ENCODE measurements around the gene TMEM63C.

Gene TMEM63C

DNA sequence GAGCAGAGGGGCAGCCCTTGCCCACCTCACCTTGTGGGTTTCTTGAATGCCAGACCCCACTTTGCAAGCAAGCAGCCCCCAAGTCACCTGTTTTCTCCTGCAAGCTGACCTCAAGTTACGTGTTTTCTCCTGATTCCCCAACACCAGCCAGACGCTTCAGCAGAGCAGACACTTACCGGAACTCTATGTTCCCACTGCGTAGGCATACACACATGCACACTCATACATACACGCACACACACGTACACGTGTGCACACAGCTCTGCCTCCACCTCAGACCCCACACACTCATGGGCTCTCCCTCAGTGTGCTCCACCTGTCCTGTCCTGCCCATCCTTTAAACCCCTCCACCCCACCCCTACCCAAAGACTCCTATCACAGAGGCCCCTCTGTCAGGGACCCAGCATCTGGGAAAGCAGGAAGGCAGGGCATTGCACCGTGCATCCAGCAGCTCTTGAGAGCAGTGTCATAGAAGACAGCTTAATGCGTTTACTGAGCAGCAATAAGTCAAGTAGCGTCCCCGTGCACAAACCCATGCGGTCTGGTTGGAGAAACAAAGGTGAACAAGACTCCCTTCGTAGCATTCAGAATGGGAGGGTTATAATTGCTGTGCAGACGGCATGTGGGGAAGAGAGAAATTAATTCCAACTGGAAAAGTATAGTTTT, 44.4 kb downstream of the TMEM63C start:
- DNase-seq = no peak

DNA sequence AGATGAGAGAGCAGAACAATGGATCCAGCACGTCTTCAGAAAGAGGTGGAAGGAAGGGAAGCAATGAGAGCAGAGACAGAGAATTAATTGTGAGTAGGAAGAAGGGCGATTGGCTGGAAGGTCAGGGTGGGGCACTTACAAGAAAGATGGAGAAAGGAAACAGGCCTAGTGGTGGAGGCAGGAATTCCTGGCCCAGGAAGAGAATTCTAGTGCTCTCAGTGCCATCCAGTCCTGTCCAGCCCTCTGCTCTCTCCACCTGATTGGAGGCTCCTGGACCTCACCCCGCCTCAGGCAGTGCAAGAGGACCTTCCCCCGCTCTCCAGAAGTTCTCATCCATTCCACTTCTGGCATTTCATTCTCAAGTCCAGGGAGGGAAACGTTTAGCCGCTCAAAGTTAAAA, 46.5 kb downstream of the TMEM63C start:
- no peak for DNase-seq

DNA sequence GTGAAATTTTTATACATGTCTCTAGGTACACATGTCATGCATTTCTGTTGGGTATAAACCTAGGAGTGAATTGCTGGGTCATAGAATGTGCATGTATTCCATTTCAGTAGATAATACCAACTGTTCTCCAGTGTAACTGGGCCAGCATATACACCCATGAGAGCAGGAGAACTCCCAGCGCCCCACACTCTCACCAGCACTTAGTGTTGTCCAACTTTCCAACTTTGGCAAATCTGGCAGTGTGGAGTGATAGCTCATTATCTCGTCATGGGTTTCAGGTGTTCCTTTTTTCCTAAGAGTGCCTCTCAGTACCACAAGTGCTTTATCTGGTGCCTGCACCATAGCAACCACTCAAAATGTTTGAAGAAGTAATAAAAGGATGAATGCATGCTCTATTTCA, 49.3 kb downstream of the TMEM63C start:
- DNase-seq = no peak

DNA sequence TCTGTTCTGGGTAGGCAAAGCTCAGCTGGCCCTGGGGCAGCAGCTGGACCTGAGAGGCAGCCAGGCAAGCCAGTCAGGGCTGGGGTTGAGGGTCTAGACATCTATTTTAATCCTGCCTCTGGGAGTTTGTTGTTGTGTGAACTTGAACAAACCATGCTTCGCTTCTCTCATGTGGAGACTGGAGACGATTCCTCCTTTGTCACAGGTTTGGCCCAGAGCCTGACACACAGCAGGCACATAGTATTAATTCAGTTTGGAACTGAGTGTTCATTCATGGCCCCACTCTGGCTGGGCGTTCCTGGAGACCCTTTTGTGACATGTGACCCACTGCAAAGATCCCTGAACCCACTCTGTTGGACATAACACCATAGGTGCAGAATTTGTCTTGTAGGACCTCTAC, 50.1 kb downstream of the TMEM63C start:
- DNase-seq = no peak

DNA sequence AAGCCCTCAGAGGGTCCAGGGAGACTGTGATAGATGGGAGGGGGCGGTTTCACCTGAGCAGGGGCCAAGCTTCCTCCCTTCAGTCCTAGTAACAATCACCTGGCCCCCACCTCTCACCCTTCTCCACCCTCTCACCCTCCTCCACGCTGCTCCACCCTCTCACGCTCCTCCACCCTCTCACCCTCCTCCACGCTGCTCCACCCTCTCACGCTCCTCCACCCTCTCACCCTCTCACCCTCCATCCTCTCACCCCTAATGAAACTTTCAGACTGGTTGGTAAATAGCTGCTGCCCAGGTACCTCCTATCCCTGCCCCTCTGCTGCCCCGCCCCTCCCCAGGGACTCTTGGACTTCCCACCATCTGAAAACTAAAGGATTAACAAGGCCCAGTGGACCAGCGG, 55.2 kb downstream of the TMEM63C start:
- DNase-seq = no peak

DNA sequence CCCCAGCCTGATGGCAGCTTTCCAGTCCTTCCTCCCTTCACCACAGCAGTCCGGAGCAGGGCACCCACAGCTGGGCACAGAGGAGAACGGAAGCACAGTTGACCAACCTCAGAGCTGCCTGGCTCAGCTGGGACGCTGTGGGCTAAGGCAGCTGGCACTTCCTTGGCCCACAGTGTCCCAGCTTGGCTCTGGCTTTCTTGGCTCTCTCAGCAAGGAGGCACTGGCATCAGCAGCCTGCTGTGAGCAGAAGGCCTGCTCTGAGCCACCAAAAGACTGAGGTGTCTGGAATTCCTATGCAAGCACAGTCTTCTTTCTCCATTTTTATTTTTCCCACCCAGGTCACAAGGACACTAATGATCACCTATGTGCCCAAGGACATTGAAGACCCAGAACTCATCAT, 56.8 kb downstream of the TMEM63C start:
- no peak for DNase-seq

DNA sequence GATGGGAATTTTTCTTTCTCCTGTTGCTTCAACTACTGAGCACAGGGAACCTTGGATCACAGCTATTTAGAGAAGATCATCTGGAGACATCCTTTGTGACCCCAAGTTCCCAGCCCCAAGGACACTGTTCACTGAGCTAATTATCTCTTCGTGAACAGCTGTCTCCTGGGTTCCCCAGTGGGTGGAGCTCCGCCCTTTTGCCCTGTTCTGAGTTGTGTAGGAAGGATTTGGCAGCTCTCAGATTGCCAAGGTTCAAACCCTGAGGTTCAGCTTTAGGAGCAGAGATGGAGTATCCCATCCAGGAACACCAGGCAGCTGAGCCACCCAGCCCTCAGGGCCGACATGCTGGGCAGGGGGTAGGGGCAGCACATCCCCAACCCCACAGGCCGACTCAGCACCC, 57.4 kb downstream of the TMEM63C start:
- peak; percentile 44 for DNase-seq

DNA sequence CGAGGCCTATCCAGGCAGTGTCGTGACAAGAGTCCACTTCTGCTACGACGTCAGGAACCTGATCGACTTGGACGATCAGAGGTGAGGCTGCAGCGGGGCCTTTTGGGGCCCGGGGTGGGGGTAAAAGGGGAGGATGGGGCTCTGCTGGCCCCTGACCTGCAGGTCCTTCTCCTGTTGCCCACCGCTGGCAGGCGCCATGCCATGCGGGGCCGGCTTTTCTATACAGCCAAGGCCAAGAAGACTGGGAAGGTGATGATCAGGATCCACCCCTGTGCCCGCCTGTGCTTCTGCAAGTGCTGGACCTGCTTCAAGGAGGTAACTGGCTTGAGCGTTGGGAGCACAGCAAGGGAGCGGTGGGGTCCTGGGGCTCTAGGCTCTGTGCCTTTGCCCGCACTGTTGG, 57.8 kb downstream of the TMEM63C start:
- DNase-seq = no peak

DNA sequence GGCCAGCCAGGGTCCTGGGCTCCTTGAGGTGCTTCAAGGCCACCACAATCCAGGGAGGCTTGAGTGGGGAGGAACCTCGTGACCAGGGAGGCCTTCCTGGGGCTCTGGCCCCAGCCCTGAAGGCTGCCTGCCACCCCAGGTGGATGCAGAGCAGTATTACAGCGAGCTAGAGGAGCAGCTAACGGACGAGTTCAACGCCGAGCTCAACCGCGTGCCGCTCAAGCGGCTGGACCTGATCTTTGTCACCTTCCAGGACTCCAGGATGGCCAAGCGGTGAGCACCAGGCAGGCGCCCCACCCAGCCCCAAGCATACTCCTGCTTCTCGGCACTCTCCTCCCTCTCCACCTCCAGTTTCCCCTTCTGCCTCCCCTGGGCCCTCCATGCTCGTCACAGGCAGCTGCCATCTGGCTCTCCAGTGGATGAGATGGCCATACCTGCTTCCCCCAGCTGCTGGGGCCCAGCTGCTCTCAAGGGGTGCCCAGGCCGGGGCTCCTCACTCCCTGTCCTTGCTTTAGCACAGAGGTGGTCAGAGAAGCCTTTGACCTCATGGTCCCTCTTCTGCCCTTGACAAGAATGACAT, 58.8 kb downstream of the TMEM63C start:
- no peak for DNase-seq

DNA sequence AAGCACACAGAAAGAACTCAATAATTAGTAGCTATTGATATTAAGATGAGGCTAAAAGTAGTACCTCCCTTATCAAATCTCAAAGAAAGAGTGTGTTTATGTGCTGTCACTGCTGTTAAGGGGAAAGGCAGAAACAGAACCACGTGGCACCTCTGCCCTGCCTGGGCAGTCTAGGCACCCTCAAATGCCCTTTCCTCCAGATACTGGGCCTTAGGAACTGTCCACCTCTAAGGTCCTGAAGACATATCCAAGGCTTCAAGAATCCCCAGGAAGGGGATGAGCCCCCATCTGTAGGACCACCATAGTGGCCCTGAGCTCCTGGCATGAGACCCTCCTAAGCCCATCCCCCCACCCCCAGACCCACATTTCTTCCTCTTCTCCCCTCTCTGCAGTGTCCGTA, 60.4 kb downstream of the TMEM63C start:
- peak; percentile 20 for DNase-seq

DNA sequence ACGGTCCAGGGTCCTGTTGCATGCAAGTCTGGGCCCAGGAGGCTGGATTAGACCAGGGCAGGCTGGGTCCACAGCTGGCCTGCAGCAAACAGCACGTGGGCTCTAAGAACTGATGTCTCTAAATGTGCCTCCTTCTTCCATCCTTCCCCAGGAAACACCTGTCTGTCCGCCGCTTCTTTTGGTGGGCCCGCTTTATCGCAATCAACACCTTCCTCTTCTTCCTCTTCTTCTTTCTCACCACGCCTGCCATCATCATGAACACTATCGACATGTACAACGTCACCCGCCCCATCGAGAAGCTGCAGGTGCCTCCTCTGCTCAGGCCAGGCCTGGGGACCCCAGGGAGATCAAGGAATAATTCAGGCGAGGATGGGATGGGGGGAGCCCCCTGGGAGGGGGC, 61.2 kb downstream of the TMEM63C start:
- no peak for DNase-seq

DNA sequence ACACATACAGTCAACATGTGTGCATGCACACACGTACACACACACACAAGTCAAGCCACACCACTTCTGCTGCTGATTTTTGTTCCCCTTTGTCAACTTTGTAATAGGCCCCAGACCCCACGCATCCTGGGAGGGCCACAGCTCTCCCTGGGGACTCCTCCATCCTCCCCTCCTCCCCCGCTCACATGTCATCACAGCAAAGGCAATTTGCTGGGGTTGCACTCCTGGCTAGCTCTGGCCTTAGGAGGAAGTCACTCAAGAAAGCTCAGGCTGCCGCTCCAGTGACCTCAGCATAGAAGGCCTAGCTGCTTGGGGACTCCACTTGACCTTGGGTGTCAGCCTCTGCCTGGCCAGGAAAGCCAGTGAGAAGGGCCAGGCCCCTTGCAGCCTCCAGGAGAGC, 62.3 kb downstream of the TMEM63C start:
- DNase-seq = no peak

DNA sequence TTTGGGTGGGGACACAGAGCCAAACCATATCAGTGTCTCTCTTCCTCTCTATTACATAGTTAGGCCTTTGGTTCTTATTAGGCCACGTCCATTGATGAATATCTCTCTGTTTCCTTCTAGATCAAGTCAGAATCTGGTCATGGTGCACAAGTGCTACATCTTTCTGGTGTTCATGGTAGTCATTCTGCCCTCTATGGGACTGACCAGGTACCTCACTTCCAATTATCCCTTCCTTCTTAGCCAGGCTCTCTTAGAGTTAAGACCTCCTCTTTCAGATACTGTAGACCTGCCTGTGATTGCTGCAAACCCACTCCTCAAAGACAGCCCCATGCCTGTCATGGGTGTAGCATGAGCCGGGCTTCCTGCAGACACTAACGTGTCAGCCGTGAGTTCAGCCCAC, 64.2 kb downstream of the TMEM63C start:
- DNase-seq = no peak

DNA sequence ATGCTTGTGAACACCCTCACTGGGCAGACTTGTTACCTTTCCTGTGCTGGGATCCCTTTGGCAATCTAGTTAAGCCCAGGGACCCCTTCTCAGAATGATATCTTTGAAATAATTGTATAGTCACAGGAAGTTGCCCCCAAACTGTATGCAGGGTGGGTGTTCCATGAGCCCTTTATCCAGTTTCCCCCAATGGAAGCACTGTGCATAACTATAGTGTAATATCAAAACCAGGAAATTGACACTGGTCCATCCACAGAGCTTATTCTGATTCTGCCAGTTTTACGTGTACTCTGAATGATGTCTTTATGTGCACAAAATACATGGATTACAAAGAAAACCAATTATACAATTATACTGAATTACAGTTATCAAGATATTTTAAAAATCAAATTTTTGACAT, 65.2 kb downstream of the TMEM63C start:
- DNase-seq = no peak

DNA sequence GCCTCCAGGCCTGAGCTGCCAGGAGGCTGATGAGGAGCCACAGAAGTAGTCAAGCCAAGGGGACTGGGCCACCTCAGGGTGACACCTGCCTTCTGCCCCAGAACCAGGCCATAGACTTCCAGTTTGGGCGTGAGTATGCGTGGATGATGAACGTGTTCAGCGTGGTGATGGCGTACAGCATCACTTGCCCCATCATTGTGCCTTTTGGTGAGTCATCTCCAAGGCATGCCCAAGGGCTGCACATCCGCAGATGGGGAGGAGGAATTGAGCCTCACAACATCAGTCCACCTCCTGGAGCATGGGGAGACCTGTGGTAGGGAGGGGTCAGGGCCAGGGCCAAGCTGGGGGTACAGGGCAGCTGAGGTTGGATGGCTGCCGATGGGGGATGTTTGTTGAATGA, 67.1 kb downstream of the TMEM63C start:
- no peak for DNase-seq

DNA sequence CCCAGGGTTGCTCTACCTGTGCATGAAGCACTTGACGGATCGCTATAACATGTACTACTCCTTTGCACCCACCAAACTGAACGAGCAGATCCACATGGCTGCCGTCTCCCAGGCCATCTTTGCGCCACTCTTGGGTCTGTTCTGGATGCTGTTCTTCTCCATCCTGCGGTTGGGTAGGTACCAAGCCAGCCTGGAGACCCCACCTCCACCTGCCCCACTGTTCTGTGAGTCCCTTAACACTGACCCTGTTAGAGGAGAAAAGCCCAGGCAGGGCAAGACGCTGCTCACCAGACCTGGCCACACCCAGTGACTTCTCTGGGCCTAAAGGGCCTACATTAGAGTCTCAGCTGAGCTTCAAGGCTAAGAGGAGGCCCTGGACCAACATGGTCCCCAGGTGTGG, 67.7 kb downstream of the TMEM63C start:
- DNase-seq = no peak

DNA sequence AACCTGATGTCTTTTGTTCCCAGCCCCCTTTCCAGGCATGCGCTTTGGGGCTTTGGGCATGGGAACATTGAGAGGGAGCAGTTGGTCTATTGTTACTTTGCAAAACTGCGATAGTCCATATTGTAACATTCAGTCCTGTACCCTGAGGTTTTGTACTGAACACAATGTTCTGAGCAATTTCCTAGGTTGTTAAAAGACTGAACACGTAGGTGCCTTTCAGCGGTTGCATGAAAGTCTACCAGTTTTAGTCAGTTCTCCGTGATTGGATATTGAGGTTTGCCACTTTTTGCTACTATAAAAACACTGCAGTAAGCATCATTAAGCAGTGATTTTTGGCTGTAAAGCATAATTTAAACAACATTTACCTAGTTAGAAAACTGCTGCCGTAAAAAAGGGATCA, 69.3 kb downstream of the TMEM63C start:
- DNase-seq = no peak

DNA sequence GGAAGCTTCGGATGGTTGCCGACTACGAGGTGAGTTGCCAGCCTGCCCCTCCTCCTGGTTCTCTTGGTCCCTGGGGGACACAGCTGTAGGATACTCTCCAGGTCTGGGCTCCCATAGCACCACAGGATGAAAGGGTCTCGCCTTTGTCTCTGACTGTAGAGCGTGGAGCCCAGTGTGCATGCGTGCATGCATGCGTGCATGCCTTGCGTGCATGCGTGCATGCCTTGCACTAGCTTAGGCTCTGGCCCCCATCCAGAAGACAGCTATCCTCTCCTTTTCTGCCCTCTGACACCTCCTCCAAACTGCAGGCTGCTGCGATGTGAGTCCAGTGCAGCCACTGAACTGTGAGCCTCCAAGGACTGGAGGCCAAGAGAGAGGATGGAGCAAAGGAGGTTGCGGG, 70.3 kb downstream of the TMEM63C start:
- no peak for DNase-seq

DNA sequence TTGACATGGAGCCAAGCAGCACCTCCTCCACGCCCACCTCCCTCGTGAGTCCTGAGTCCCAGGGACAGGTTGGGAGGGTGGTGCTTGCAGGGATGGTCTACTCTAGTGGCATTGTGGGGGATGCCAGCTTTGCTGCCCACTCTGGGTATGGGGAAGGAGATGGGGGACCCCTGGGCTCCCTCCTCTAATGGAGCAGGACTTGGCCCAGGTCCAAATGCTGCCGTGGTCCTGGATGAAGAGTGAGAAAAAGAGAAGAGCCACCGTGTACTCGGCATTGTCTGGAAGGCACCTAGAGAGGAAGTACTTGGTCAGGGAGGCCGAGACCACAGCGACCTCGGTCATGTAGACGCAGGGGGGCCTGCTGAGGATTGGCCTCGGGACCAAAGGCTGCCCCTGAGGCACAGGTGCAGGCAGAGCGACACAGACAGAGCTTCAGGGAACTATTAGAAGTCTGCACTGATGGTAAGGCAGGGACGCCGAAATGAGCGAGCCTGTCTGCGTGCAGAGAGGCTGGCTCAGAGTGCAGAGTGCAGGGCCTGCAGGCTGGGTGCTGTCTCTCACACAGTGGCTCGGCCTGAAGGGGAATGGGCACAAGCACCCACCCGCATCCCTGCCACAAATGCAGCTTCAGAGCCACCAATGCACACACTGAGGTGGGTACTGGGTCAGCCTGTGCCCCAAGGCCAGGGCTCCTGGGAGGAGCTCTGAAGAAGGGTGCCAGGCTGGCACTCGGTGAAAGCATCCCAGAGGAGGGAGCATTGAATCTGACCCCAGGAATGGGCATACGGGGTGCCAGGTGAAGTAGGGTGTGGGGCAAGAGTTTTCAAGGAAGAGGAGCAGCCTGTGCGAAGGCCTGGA, 72.0 kb downstream of the TMEM63C start:
- no peak for DNase-seq

DNA sequence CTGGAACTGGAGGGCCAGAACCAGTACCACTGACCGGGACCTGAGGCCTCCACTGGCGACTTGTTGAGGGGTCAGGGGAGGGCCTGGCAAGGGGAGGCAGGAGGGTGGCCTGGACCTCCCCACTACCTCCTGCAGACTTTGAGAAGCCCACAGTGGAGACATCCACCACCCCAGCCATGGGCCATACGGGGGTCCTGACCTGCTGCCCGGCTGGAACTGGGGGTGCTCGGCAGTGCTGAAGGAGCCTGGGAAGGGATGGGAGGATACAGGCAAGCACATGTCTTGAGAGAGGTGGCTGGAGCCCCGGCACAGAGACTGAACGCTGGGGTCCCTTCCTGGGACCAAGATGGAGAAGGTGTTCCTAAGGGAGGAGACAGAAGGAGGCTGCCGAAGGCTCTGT, 75.1 kb downstream of the TMEM63C start:
- no peak for DNase-seq

DNA sequence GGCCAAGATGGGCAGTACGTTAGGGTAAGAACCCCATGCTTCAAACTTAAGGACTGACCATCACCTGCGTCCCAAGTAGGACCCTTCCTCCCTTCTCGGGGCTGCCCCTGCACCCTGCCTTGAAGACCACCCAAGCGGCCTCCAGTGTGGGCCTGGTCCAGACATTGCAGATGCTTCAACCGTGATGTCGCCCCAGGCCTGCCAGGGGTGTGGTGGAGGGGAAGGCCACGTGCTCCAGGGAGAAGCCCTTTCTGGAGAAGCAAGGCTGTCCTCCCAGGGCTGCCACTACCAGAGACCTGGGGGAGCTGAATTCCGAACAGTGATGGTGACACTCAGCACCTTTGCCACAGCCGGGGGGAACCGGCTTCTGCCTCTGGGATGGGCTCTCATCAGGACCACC, 76.1 kb downstream of the TMEM63C start:
- no peak for DNase-seq

DNA sequence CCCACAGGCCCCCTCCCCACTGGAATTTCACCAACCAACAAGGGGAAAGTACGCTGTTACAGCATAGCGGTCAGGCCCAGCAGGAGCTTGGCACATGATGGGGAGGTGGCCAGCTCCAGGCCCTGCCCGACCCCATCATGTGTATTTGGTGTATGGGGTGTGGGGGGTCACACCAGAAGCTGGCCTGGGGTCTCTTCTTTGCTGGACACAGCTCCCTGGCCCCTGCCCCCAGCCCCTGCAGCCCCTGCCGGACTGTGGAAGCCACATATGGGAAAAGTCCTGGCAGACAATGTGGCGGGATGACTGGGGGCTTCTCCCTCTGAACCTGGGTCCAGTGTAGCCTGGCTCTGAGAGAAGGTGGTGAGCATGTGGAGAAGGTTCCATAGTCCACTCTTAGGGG, 77.0 kb downstream of the TMEM63C start:
- DNase-seq = no peak

DNA sequence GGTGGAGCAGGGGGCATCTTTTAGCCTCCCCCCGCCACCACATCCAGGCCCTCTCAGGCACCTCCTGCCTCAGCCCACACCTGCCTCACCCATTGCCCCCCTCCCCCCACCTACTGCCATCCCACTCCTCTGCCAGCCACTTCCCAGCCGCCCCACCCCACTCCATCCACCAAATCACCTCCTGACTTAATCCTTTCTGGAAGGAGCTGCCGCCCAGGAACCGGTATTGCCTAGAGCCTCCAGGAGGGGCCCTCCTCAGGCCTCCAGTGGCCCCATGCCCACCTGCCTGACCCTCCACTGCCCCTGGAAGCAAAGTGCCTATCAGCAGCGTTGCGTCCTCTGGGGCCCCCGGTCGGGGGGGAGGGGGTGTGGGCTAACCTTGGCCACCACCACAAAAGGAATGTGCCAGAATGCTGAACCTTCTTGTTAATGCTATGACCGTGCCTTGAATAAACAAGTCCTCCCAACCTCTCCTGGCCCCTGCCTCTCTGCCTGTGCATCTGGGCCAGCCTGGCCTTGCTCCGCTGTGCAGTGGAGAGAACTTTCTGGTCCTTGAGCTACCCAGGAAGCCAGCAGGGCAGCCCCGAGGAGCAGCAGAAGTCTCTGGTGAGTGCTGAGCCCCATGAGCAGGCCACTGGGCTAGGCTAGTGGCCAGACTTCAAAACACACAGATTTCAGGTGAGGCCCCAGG, 77.6 kb downstream of the TMEM63C start:
- no peak for DNase-seq

DNA sequence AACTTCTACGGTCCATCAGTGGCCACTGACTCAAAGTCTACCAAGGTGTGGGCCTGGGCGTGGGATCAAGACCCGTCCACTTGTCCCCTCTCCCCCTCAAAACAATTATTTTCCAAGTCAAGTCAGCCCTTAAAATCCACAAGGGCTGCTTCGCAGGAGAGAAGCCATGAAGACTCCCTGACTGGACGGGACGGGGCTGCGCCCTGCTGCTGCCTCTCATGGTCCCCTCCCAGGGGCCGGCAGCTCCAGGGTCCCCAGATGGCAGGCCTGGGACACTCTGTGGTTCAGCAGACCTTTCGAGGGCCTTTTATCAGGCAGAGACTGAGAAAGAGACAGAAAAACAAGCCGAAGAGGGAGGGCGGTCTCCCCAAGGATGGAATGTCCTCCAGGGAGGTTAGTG, 78.6 kb downstream of the TMEM63C start:
- DNase-seq = no peak

Data from hematopoietic multipotent progenitor cell treated with erythropoietin and hydrocortisone succinate and interleukin-3 and kit ligand, for 6 days (in vitro differentiated cells).